CD4-positive, alpha-beta T cell treated with Interleukin-17A for 4 hours (primary cell): ENCODE results near the gene SCN5A.

Source experiments
- DNase-seq: peaks from one replicate; pipeline ENCODE4 v3.0.0-alpha.2; 2020; ENCODE audit warnings: mixed read lengths

Gene SCN5A

DNA sequence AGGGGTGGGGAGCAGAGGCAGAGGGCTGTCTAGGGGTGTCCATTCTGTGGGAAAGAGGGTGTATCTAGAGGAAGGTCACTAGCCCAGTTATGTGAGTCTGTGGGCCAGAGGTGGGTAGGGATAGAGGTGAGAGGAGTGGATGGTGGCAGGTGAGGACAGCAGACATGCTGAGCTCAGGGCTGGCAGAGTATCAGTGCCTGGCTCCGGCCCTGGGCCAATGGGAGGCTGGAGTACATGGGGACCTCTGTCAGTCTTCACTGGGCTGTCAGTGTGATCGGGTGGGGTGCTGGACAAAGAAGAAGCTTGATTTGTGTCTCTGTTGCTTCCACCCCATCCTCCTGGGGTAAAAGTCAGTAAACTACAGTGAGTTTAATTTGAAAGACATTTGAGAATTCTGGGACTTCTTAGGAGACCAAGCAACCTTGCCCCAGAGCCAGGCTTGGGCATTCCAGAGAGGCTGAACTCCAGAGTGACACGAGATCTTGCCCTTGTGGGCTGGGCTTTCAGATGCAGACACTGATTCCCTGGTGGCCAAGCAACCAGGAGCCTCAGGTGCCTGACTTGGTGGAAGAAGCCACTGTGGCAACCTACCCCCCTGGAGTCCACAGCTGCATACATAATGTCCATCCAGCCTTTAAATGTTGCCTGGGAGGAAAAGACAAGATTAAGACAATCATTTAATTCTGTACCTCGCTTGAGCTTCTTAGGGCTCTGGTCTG is 92.7 kb downstream of the SCN5A start:
- no peak for DNase-seq

DNA sequence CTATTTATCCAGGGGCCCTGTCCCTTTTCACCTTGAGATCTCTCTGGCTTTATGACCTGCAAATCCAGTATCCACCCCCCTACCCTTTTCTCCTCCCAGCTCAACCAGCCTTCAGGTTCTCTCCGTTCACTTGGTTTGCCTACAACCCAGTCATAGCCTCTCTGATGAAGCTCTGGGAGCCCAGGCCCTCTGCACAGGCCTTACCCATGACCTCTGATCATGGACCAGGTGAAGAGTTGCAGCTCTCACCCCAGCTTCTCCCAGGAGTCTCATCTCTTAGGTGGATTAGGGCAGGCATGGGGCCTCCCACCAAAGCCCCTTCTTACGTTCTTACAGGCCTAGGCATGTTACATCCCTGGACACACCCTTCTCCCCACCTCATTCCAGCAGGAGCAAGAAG is 93.6 kb downstream of the SCN5A start:
- no peak for DNase-seq

DNA sequence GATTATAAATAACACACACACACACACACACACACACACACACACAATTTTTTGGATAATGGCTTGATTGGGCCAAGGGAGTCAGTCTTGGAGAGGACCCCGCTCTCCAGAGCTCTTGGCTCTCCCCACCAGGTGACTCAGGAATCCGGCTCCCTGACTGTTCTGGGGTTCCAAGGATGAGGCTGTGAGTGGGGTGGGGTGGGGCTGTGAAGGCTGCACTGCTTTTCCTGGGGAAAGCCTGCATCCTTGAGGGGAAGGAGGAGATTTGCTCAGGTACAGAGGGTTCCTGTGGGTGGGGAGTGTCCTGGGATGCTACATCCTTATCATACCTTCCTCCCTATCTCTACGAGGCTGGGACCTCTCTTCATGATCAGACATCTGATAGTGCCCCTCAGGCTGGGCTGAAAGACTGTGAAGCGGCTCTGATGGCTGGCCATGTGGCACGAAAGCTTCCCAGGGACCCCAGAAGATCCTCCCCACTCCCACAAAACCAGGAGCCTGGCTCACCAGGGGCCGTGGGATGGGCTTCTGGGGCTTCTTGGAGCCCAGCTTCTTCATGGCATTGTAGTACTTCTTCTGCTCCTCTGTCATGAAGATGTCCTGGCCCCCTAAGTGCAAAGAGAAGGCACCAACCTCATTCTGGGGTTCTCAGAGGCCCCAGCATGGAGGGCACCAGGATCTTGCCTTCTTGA is 94.2 kb downstream of the SCN5A start:
- no peak for DNase-seq

DNA sequence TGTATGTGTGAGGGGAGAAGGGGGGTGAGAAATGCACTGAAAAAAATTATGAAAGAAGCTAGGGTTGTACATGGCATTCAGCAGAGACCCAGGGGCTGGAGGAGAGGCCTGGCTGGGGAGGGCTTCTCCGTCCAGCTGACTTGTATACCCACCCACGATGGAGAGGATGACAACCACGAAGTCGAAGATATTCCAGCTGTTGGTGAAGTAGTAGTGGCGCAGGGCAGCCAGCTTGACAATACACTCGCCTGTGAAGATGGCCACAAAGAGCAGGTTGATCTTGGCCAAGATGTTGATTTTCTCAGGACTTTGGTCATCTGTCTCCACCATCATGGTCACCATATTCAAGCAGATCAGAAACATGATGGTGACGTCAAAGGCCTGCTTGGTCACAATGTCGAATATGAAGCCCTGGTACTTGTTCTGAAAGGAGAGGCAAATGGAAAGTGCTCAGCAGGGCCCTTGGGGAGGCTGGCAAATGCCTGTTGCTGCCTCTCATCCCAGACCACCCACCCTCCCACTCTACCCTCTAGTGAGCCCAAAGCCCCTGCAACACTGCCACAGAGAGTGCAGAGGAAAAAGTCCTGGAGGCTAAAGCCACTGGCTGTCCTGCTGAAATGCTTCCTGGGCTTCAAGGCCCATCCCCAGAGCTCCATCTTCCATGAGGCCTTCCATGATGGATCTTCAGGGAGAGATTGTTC is 95.2 kb downstream of the SCN5A start:
- DNase-seq: no peak

DNA sequence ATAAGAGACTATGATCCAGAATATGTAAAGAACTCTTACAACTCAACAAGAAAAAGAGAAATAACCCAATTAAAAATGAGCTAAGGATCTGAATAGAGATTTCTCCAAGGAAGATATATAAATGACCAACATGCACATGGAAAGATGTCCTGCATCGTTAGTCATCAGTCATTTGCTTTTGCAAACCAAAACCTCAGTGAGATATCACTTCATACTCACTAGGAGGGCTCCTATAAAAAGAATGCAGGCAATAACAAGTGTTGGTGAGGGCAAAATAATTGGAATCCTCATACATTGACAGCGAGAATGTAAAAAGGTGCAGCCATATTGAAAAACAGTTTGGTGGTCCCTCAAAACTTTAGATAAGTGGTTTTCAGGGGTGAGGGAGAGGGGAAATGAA is 96.4 kb downstream of the SCN5A start:
- no peak for DNase-seq

DNA sequence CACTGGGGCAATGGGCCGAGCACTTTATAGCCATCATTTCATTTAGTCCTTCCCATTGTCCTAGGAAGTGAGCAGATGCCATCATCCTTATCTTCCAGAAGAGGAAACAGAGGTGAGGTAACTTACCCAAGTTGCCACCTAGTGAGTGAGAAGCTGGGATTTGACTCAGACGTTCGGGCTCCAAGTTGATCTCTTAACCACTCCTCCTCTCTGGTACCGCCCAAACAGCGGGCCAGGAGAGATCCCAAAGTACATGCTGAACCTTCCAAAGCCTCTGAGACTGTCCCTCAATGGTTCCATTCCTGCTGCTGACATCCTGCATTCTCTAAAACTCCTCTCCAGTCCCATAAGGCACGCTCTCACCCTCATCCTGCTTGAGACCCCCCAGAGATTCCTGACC is 97.1 kb downstream of the SCN5A start:
- DNase-seq: no peak

DNA sequence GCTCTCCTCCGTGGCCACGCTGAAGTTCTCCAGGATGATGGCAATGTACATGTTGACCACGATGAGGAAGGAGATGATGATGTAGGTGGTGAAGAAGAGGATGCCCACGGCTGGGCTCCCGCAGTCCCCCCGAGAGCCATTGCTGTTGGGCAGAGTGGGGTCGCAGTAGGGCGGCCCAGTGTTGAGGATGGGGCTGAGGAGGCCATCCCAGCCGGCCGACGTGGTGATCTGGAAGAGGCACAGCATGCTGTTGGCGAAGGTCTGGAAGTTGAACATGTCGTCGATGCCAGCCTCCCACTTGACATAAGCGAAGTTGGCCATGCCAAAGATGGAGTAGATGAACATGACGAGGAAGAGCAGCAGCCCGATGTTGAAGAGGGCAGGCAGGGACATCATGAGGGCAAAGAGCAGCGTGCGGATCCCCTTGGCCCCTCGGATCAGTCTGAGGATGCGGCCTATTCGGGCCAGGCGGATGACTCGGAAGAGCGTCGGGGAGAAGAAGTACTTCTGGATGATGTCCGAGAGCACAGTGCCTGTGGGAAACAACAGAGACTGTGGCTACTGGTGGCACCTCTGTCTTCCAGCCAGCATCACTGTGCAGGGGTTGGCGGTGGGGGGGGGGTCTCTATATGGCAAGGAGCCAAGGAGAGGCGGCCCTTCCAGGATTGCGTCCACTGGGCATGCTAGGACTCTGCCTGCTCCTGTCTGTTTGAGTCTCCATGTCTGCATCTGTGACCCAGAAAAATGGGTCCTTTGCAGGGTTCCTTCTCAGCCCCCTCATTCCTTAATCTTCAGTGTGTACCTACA is 98.3 kb downstream of the SCN5A start:
- no peak for DNase-seq

DNA sequence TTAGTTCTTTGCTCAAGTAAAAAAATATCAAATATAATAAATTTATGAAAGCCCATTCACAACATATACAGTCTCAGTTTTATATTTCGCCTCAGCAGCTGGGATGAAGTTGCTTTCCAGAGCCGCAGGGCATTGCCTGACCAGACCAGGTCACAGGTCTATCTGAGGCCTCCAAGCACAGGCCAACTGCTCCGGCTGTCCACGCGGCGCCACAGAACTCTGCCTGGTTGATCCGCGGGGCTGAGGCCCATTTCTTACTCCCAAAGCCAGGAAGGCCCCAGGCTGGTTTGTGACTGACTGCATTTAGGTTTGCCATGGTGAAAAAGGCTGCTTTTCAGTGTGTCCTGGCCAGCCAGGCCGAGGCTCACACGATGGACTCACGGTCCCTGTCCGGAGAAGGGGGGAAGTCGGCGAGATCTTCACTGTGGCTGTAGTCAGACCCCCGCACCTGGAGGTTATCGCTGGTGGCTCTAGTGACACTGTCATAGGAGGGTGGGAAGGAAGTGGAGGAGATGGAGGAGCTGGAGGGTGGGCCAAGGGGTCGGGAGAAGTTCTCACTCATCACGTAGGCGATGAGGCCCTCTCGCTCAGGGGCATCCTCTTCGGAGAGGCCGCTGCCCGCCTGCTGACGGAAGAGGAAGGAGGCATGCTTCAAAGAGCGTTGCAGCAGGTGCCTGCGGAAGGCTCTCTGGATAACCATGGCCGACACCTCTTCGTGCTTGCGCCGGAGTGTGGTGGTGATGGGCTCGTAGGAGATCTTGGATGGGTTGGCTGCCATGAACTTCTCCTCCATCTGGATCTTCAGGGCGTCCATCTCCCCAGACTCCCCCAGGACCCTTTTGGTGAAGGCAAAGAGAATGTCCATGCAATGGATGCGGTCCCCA is 99.3 kb downstream of the SCN5A start:
- DNase-seq: no peak

DNA sequence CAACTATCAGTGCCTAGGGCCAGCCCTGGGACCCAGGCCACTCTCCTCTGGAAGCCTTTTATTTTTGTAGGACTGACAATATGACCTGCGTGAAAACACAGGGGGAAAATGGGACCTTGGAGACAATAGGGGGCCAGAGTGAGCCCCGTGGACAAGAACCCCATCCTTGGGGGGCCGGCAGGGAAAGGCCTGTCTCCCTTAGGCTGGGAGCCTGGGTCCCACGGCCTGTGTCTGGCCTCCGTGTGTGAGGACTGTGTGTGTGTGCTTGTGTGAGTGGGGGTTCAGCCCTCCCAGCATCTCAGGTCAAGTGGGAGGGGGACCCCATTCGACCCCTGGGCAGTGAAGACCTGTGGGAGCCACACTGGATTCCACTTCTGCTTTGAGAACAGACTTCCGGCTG is 100.0 kb downstream of the SCN5A start:
- DNase-seq: no peak

DNA sequence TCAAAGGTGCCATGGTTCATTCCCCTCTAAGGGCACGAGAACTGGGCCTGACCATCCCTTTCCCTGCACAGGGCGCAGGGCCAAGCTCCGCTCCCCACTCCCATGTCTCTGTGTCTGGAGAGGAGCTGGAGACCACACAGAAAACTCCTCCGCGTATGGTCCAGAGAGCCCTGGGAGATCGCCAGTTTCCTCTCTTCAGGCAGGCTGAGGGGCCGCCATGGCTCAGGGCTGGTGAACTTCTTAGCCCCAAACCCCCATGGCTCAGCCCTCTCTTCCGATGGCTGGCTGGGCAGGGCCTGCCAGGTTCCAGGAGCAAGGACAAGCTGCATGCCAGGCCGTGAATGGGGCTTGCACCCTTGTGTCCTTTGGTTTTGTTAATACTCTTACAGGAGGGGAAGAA is 100.4 kb downstream of the SCN5A start:
- no peak for DNase-seq

DNA sequence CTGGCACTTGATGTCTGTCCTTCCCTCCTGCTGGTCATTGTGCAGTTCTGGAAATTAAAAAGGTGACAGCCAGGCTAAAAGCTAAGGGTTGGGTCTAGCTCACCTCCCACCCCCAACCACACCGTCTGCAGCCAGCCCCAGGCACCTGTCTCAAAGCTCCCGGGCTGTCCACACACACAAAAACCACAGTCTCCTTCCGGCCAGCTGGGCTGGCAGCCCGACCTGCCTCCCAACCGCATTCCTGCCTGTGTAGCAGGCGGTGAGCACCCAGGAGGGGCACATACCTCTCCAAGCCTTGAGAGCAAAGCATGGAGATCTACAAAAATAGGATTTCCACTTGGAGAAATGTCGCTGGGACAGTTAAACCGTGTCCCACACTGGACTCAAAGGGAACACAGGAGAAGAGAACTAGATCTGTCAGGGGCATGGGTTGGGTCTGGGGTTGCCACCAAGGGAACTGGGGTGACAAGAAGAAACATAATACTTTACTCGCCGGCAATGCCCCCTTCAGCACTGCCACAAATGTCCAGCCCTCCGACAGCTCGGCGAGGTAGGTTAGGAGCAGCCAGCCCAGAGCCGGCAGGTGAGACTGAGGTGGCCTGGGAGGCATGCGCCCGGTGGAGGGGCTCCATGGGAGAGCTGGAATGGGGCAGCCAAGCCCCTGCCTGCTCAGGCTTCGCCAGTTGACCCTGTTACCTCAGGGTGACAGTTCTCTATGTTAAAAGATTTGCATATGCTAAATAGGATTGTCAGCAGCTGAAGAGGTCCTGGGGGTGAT is 101.1 kb downstream of the SCN5A start:
- no peak for DNase-seq

DNA sequence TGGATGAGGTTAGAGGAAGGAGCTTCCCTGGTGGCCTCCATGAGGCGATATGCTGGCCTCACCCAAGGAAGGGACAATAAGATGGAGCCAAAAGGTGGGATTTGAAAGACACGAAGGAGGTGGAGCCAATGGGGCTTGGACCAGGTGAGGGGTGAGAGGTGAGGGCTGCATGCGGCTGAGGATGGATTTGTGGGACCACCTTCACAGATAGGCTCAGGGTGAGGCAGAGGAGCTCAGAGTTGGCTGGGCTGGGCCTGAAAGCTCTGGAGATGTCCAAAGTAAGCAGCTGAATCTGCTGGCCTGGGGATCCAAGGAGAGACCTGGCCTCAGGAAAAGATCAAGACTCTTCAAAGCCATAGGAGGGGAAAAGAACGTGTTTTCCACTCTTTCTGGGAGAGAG is 103.5 kb downstream of the SCN5A start:
- no peak for DNase-seq

DNA sequence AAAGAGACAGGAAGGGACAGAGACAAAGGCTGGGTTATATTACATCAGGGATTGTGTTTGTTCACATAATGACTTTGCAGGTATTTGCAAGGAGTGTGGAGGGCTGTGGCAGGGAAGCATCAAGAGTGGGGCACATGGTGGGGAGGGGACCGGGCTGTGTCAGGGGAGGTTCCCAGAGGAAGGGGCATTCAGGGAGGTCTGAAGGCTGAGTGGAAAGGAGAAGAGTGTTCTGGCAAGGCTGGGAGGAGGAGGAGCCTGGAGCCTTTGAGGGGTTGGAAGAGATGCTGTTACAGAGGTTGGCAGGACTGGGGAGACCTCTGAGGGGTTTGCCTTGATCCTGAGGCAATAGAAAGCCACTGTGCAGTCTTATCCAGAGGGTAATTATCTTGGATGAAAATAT is 103.9 kb downstream of the SCN5A start:
- DNase-seq: no peak

DNA sequence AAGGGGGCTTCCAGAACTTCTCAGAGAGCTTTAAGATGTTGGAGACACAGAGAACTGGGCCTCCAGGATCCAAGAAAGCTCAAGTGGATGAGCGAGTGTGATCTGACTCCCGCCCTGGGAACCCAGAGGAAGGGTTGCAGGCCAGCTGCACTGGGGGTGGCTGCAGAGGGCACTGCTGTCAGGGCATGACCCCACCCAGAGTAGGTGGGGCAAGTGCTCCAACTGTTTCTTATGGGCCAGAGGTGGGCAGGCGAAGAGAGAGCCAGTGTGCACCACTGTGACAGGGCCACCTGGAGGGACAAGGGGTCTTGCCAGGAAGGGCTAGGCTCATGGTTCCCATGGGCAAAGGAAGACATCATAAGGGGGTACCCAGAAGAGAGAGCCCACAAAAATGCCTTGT is 104.6 kb downstream of the SCN5A start:
- no peak for DNase-seq

DNA sequence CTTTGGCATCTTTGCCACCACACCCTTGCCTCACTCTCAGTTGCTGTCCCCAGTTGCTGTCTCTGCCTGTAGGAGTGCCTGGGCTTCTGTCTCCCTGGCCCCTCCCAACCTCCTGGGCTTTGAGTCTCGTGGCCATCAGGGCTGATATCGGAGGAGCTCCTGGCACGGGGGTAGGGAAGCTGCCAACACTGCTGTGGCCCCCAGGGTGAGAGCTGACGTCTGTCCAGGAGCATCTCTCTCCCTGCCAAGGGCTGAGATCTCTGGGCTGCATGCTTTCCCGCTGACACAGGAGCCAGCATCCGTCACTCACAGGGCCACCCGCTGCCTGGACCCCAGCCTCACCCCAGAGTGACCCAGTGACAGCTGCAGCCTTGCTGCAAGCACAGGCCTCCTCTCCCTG is 105.9 kb downstream of the SCN5A start:
- DNase-seq: no peak

DNA sequence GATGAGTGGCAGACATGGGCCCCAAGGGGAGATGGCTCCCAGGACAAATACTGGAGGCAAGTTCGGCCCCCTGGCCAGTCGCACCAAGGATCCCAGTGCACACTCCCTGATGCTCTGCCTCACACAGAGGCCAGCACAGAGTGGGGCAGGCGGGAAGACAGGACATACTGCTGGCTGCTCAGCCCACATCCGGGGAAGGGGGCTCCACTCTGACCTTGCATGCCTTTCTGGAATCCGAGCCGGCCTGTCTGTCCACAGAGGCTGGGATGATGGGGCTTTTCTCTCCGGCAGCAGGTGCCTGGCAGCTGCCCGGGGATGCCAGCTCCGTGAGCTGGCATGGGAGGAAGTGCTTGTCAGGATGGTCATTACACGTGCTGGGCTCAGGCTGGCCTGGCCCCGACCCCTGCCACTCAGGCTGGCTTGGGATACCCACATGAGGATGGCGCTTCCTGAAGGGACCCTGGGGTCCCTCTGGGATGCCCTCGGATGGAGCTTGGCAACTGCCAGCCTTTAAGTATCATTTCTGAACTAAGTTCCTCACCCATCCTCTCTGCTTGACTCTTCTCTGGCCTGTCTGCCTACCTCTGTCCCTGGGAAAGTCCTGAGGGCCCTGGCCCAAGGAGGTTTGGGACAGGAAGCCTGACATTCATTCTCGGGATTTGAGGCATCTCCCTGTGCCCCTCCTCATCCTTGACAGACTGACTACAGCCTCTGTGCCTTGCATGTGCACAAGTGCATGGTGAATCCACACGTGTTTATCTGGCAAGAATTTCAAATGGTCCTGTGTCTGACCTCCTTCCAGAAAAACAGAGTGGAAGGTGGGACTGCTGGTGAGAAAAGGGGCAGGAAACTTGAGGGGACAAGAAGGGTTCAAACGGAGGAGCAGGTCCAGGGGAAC is 106.8 kb downstream of the SCN5A start:
- DNase-seq: no peak

DNA sequence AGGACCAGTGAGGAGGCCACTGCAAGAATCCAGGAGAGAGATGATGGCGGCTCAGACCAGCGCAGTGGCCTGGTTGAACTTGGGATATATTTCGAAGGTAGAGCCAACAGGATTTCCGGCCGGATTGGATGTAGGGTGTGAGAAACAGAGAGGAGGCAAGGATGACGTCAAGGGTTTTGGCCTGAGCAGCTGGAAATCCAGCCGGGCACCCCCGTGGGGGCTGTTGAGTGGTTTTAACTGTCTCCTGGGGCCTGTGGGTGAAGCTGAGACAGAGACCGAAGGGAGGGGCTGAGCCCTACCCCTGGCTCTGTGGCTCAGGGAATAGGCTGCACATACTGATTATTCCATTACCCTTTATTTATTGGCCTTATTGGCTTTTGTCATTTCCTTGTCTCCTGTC is 107.7 kb downstream of the SCN5A start:
- no peak for DNase-seq

DNA sequence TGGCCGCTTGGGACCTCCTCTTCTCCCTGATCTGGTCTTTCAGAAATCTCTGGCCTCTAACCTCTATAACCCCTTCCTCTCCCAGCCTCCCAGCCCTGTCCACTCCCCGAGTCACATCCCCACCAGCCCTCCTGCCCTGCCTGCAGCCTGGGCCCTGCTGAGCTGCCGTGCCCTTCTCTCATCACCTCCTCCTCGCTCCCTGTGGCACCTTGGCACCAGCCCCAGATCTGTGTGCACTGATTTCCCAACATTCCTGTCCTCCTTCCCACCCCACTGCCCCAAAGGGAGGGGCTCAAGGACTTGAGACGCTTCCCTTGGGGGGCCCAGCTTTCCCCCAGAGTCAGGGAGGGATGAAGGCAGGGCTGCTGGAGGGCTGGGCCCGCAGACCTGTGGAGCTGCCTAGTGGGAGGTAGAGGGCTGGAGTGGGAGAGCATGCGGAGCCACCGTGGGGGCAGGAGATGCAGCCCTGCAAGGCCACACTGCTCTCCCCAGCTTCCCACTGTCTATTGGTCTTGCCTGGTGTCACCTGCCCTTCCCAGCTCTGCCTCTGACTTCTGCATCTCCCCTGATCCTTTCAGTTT is 110.6 kb downstream of the SCN5A start:
- DNase-seq: no peak

DNA sequence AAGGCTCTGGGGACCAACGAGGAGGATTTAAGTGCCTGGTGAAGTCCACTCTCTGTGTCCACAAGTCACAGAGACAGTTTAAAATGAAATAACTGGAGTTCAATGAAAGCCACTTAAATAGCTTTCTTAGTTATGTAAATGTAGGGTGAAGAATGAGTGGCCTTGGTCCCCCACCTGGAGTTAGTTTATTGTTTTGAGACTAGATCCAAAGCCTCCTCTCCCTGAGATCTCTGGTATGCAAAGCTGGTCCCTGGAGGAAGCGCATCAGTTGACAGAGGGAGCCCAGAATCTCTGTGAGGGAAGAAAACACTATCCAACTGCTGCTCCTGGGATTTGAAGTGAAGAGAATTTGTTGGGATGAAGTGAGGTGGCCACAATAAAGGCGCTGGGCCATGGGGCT is 112.8 kb downstream of the SCN5A start:
- no peak for DNase-seq

DNA sequence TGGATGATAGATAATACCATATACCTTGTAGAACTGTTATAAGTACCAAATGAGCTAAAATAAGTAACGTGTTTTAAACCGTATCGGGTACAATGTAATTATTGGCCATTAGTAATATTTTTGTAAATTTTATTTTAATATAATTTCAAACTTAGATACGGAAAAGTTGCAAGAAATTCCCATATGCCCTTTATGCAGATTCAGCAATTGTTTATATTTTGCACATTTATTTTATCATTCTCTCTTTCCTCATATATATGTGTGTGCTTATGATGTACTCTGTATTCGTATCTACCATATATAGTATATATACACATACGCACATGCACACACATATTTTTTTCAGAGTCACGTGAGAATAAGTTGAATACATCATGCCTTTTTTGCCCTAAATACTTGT is 114.9 kb downstream of the SCN5A start:
- DNase-seq: no peak
